HuH-7 (cell line): ENCODE data around the gene KCNH1.

Experiments used
- DNase-seq: peaks from one replicate; pipeline ENCODE4 v3.0.0; 2011; ENCODE audit warnings: low spot score

KCNH1 gene

GRCh38 chr1:210754878-210755665 is 378.9 kb downstream of the KCNH1 start:
- no peak for DNase-seq

- no peak for DNase-seq
Measured at GRCh38 chr1:210751911-210752310, 382.0 kb downstream of the KCNH1 start.

DNA sequence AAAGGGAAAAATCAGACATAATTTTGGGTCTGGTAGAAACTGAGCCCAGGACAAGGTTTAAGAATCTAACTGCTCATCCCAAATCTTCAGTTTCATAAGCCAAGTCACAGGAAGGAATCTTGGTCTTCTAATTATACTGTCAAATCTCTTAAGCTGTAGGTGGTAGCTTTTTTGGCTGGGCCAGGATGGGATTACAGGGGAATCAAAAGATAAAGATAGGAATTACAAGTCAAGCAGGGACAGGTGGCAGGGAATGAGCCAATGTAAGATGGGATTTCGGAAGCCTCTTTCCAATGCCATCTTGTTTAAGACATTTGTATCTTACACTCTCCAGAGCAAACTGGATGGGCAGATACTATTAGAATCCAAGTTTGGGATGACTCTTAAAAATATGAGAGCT is 383.5 kb downstream of the KCNH1 start:
- DNase-seq, result no peak

DNA sequence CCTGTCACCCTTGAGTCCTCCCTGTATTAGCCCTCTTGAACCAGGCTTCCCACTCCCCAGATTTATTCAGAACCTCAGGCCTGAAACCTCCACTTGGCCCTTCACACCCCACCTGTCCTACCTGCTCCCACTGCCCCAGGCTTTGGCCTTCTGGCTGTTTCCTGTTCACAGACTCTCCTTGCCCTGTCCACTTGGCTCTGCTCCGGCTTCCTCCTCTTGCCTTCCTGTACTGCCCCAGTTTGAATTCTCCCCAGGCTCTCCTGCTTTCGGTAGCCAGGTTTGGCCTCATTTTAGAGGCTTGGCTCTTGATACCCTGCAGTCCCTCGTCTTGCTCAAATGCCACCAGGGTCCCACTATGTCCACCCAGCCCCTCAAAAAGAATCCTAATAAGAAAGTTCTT is 385.2 kb downstream of the KCNH1 start:
- no peak for DNase-seq

- no peak for DNase-seq
Measured at GRCh38 chr1:210747890-210748289, 386.1 kb downstream of the KCNH1 start.

- DNase-seq, result no peak
Measured at GRCh38 chr1:210747112-210747511, 386.8 kb downstream of the KCNH1 start.

GRCh38 chr1:210746024-210746731 is 387.8 kb downstream of the KCNH1 start:
- DNase-seq, result no peak

- DNase-seq, result no peak
Measured at GRCh38 chr1:210743038-210743437, 390.9 kb downstream of the KCNH1 start.

DNA sequence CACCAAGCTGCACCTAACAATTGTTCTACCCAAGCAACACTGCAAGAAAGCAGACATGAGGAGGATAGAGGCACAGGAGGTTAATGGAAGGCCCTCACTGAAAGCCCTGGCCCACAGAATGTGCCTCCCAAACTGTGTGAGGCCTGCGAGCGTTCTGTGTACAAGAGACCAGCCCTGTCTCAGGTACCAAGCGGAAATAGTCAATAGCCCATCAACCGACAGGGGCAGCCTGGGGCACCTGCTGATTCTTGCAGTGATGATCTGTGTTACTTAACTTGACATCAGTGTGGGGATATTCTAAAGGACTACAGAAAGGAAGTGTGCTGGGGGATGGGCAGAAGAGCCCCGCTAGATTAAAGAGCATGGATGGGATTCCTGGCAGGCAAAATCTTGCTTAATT is 392.4 kb downstream of the KCNH1 start:
- no peak for DNase-seq

DNA sequence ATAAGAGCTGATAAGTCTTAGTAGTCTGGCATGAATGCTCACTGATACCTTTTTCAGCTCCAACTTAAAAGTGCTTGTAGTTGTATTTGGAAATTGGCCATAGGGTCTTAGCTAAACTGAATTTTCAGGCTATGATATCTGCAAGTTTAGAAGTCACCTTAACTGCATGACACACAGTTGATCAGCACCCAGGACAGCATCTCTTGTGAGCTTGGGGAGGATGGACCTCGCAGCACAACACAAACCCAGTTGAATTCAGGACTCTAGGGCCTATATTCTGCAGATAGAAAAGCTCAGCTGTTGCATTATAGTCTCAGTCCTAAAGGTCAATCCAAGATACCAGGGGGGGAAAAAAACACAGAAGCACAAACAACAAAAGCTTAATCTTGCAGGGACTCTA is 394.3 kb downstream of the KCNH1 start:
- no peak for DNase-seq

DNA sequence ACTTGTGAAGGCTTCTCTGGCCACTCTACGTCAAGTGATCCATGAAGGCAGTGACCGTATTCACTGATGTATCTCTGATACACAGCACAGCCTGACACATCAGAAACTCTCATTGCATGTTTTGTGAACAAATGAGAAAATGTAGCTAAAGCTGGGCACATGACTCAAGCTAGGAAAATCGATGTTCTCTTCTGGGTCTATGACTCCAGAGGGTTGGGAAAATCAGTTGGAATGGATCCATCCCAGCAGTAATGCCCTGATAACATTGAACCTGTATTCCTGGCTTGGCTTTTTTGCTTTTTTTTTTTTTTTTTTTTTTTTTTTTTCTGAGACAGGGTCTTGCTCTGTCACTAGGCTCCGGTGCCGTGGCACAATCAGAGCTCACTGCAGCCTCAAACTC is 395.7 kb downstream of the KCNH1 start:
- no peak for DNase-seq

DNA sequence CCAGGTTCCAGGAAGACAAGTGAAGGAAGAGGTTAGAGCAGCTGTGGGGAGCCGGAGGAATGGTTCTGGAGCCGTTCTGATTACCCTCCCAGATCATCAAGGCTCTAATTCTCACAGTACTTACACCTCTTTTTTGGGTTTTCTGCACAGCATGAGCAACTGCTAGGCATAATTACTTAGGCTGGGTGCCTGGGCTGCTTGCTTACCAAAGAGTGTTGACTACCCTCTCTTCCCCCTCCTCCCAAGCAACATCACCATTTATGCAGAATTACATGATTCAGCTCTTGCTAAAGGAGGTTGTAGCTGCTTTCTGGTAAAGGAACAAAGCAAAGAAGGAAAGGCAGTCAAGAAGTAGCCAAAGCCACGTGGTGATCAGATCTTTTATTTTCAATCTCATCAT is 397.2 kb downstream of the KCNH1 start:
- DNase-seq, result no peak

- no peak for DNase-seq
Measured at GRCh38 chr1:210731597-210731996, 402.4 kb downstream of the KCNH1 start.

- no peak for DNase-seq
Measured at GRCh38 chr1:210731193-210731592, 402.8 kb downstream of the KCNH1 start.

- DNase-seq, result no peak
Measured at GRCh38 chr1:210730023-210730422, 403.9 kb downstream of the KCNH1 start.

DNA sequence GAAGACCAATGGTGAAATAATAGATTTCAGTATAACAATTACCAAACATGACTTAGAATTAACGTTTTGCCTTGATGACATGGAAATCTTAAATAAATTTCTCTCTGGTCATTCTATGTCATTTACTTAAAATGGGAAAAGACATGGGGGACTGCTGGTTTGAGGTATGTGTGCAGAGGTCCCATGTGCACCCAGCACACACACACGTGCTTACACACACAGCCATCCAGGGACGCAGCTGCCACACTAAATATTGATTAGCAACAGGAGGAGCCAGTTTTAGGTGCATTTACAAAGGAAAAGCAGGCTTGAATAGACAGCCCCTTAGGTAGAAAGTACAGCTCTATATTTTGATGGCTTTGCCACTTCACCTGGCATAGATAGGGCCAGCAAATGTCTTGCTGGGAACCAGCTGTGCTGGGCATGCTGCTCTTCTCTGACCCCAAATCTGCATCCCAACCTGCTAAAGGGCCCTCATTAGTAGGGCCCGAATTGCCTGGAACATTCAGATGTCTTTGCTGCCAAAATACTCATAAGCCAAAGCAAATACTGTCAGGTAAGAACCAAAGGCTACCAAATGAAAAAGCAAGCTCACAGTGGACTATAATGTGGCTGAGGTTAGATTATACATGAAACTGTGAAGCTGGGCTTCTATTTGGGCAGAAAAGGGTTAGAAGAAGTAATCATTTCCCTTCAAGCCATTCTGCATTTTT is 405.4 kb downstream of the KCNH1 start:
- no peak for DNase-seq

DNA sequence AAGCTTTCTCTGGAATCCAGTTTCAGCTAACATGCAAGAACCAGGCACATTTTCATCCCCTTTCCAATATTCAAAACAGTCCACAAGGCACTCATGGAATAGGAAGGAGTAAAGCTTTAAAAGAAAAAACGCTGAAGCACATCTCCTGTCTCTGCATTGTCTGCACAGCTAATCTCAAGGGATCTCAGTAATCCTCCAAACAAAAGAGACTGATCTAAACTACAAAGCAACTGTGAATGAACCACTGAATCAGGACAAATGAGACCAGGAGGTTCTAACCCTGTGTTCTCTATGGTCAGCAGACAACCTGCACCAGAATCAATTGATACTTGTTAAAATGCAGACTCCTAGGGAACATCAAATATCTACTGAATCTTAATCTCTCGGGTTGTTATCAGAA is 406.2 kb downstream of the KCNH1 start:
- no peak for DNase-seq

- peak; percentile 8 for DNase-seq
Measured at GRCh38 chr1:210726621-210727020, 407.3 kb downstream of the KCNH1 start.

- DNase-seq, result no peak
Measured at GRCh38 chr1:210724768-210725167, 409.2 kb downstream of the KCNH1 start.

- DNase-seq, result no peak
Measured at GRCh38 chr1:210723646-210724045, 410.3 kb downstream of the KCNH1 start.

DNA sequence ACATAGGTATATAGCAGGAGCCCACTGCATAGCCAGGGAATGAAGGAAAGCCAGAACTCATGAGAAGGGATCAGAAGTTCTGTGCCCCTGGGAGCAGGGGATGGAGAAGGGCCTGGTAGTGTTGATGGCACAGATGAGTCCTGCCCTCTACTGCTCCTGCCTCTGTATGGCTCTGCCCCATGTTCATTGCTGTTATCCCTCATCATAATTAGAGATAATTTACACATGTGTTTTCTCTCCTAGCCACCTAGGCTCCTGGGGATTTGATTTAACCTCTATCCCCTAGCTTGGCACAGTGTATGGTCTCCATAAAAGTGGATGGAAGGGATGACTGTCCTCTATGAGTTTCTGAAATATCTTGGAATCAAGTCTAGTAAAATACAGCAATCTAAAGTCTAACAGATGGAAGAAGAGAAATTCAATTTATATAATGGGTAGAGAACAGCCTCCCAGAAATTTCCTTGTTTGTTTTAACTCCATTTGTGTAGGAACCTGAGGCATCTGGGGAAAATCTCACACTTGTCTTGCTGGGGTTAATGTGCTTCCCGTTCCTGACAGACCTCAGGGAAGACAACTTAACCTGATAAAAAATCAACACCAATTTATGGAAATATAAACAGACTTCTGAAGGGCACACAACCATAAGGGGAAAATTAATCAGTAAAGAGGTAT is 411.4 kb downstream of the KCNH1 start:
- DNase-seq, result no peak

DNA sequence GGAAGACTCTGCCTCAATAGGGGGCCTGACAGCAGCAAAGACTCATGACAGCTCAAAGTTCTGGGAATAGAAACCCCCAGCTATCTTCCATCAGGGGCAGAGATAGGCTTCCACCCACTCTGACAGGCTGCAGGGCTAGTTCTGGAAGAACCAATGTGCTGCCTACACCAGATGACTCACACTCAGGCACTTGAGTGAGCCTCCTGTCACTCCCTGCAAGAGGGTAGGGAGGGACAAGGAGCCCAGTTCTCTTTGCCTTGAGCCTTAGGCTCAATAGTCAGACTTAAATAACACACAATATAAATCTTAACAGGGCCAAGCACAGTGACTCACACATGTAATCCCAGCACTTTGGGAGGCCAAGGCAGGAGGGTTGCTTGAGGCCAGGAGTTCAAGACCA is 418.9 kb downstream of the KCNH1 start:
- no peak for DNase-seq
